ENCODE data around the gene IQSEC2.

GRCh38 chrX:53279296-53280237 is 1.8 kb downstream of the IQSEC2 start:
- TF ChIP-seq CTCF (IDR thresholded peaks at IDR 0.05) (no peak), POLR2A (IDR thresholded peaks at IDR 0.05) (no peak)
